Upper lobe of left lung (tissue), 6 donors: ENCODE measurements around the gene FHOD1. TPM values are rescaled to one million over a fixed set of nuclear protein-coding genes. Genes with fewer than 3 reads are reported as not detected.

Experiments used
- ATAC-seq, 2 donors: fragments of 200-7000 bp; cut with Tn5 transposase; one replicate each; pipeline ENCODE4 v1.9.1; 2022; ENCODE audit warnings: mild to moderate bottlenecking in 2 of 2, moderate library complexity in 2 of 2; ENCODE audit not compliant: low FRiP score in 2 of 2
- DNase-seq, 2 donors: peaks; one replicate each; pipeline ENCODE4 v3.0.0-alpha.2; 2019 to 2020
- H3K27ac ChIP-seq, 4 donors: fragments of 200-600 bp; sonication (generic); one replicate each; pipeline ENCODE4 v1.5.1; 2016 to 2019
- H3K27me3 ChIP-seq, 4 donors: fragments of 200-600 bp; sonication (generic); one replicate each; pipeline ENCODE4 v1.5.1; 2017 to 2019
- H3K36me3 ChIP-seq, 4 donors: fragments of 200-600 bp; sonication (generic); one replicate each; pipeline ENCODE4 v1.5.1; 2016 to 2019
- H3K4me1 ChIP-seq, 4 donors: fragments of 200-600 bp; sonication (generic); one replicate each; pipeline ENCODE4 v1.5.1; 2018 to 2019
- H3K4me3 ChIP-seq, 4 donors: fragments of 200-600 bp; sonication (generic); one replicate each; pipeline ENCODE4 v1.5.1; 2017 to 2019; ENCODE audit warnings: mild to moderate bottlenecking in 2 of 4, moderate library complexity in 1 of 4
- H3K9me3 ChIP-seq, 4 donors: fragments of 200-600 bp; sonication (generic); one replicate each; pipeline ENCODE4 v1.5.1; 2018 to 2019
- CTCF ChIP-seq, 6 experiments: fragments of 450-650 bp in 4 of 6; fragments of 200-600 bp in 2 of 6; sonication (generic) in 2 of 6; IDR thresholded peaks; one replicate each; pipeline ENCODE4 v1.5.1; 2016 to 2019; ENCODE audit warnings: antibody characterized with exemption in 6 of 6
- EP300 ChIP-seq, 4 donors: sonication (generic); formaldehyde crosslinking; IDR thresholded peaks; one replicate each; pipeline ENCODE4 v1.5.1; 2017; ENCODE audit warnings: antibody characterized with exemption in 4 of 4, control low read depth in 2 of 4
- POLR2A ChIP-seq, 4 donors: fragments of 450-650 bp; IDR thresholded peaks; one replicate each; pipeline ENCODE4 v1.5.1; 2016 to 2017; ENCODE audit warnings: antibody characterized with exemption in 4 of 4, mild to moderate bottlenecking in 2 of 4
- POLR2AphosphoS5 ChIP-seq, 2 donors: sonication (generic); formaldehyde crosslinking; IDR thresholded peaks; one replicate each; pipeline ENCODE4 v1.5.1; 2017; ENCODE audit warnings: antibody characterized with exemption in 2 of 2
- WGBS, 2 donors: methylation state at CpG; one replicate each; pipeline ENCODE4 v1.1.5; 2017 to 2018; 5-methylcytosine and 5-hydroxymethylcytosine counted together
- small RNA-seq, 4 donors: library from RNA; depleted of rRNA; stranded (forward); fragments of <200 nt; gene quantifications; one replicate each; pipeline ENCODE3, GENCODE V24; 2016
- total RNA-seq, 6 donors: library from RNA; depleted of rRNA in 4 of 6; stranded (reverse); fragments of >200 nt in 4 of 6; gene quantifications; one replicate each; pipeline versions ENCODE4 v1.1.0 to v1.2.1, GENCODE V29; 2016 to 2021
- donor health status: DM: no; HTN: no; CAD: no; lungs with moderate emphysema.
- donor health status: DM: no; HTN: yes; CAD: no; lungs with severe emphysema.

The FHOD1 gene
- total RNA-seq, 6 donors from 2014 or later = 26.0 to 310 (median 91.0) TPM

- Histone ChIP-seq H3K27ac (peak overlapping the region in 1 of 4 donors; percentile 54), H3K27me3 (no peaks in the 10 kb centered on the region), H3K4me1 (peaks cover 45 to 53% (median 47%) of the 10 kb centered on the region in 4 donors), H3K4me3 (no peak overlapping the region), H3K9me3 (no peaks in the 10 kb centered on the region), H3K36me3 (no peaks in the 10 kb centered on the region)
- WGBS, 2 donors = 80 to 82% methylated on average over 2 of the region's 2 CpGs
- TF ChIP-seq POLR2AphosphoS5 (IDR thresholded peaks at IDR 0.05) (no peak), POLR2A (IDR thresholded peaks at IDR 0.05) (no peak)
- no peak for DNase-seq
- ATAC-seq = no peak
Measured at GRCh38 chr16:67181346-67181745, 65.9 kb downstream of the FHOD1 start.

GRCh38 chr16:67180166-67180565, 67.1 kb downstream of the FHOD1 start:
- H3K36me3 ChIP-seq = peaks cover 0 to 6% (median under 1%) of the 10 kb centered on the region in 4 donors
- H3K4me1 ChIP-seq = peaks cover 38 to 45% (median 43%) of the 10 kb centered on the region in 4 donors
- H3K27me3 ChIP-seq = no peaks in the 10 kb centered on the region
- no peak overlapping the region for H3K27ac ChIP-seq
- 95% methylated on average over 16 of the region's 16 CpGs; no CpG with 5 or more reads in 1 of the 2 donors for WGBS, 2 donors
- TF ChIP-seq EP300 (IDR thresholded peaks at IDR 0.05) (no peak), CTCF (IDR thresholded peaks at IDR 0.05) (no peak), POLR2A (IDR thresholded peaks at IDR 0.05) (no peak), POLR2AphosphoS5 (IDR thresholded peaks at IDR 0.05) (no peak)
- H3K9me3 ChIP-seq = no peaks in the 10 kb centered on the region
- ATAC-seq = no peak
- peak in 1 of 2 donors; percentile 77 for DNase-seq
- no peak overlapping the region for H3K4me3 ChIP-seq

- ATAC-seq = no peak
- TF ChIP-seq POLR2A (IDR thresholded peaks at IDR 0.05) = no peak
- no peak for TF ChIP-seq POLR2AphosphoS5 (IDR thresholded peaks at IDR 0.05)
- no peak for TF ChIP-seq EP300 (IDR thresholded peaks at IDR 0.05)
- TF ChIP-seq CTCF (IDR thresholded peaks at IDR 0.05) = no peak
- Histone ChIP-seq H3K9me3 (no peaks in the 10 kb centered on the region), H3K36me3 (peaks cover 0 to 6% (median 1%) of the 10 kb centered on the region in 4 donors), H3K27ac (no peak overlapping the region), H3K4me3 (no peak overlapping the region), H3K27me3 (no peaks in the 10 kb centered on the region), H3K4me1 (peaks cover 38 to 45% (median 43%) of the 10 kb centered on the region in 4 donors)
- no peak for DNase-seq
- WGBS, 2 donors = 90 to 93% methylated on average over 9 to 13 of the region's 13 CpGs
Measured at GRCh38 chr16:67179421-67180080, 67.7 kb downstream of the FHOD1 start.

Small RNA genes lying within 50 kb of the gene (small RNA-seq; reads per million reads assigned to genes)
- 9.1 to 15.5 (median 10.8) reads per million in 4 donors for gene MIR328

Other genes with a start within 250 kb of the FHOD1 start
- gene CBFB, start 218.3 kb downstream of the FHOD1 start, total RNA-seq = 10 to 100 TPM; 31.4 to 73.4 (median 54.1) TPM
- gene PHAF1, start 137.5 kb downstream of the FHOD1 start, total RNA-seq = 10 to 100 TPM; 16.0 to 32.3 (median 21.9) TPM
- gene B3GNT9, start 96.5 kb downstream of the FHOD1 start, total RNA-seq = 10 to 100 TPM in 5 of 6 donors, 1 to 10 TPM in 1; 6.3 to 20.8 (median 17.7) TPM
- gene TRADD, start 87.6 kb downstream of the FHOD1 start, total RNA-seq = 10 to 100 TPM; 29.9 to 49.2 (median 35.6) TPM
- 100 to 1,000 TPM in 1 of 6 donors, 10 to 100 TPM in 5; 24.0 to 114 (median 28.5) TPM for gene FBXL8, start 87.5 kb downstream of the FHOD1 start, total RNA-seq
- gene HSF4, start 82.7 kb downstream of the FHOD1 start, total RNA-seq = 100 to 1,000 TPM in 2 of 6 donors, 10 to 100 TPM in 4; 33.4 to 784 (median 70.1) TPM
- 100 to 1,000 TPM in 1 of 6 donors, 10 to 100 TPM in 5; 36.5 to 135 (median 58.0) TPM for gene NOL3, start 76.9 kb downstream of the FHOD1 start, total RNA-seq
- 100 to 1,000 TPM in 1 of 6 donors, 10 to 100 TPM in 4, 1 to 10 TPM in 1; 9.1 to 147 (median 31.1) TPM for gene MATCAP1, start 63.5 kb downstream of the FHOD1 start, total RNA-seq
- gene EXOC3L1, start 57.3 kb downstream of the FHOD1 start, total RNA-seq = 10 to 100 TPM in 4 of 6 donors, 1 to 10 TPM in 2; 4.6 to 20.8 (median 10.8) TPM
- 100 to 1,000 TPM in 1 of 6 donors, 10 to 100 TPM in 5; 55.7 to 124 (median 85.4) TPM for gene E2F4, start 55.3 kb downstream of the FHOD1 start, total RNA-seq
- 10 to 100 TPM; 17.4 to 26.2 (median 24.4) TPM for gene ELMO3, start 48.4 kb downstream of the FHOD1 start, total RNA-seq
- gene TMEM208, start 20.4 kb downstream of the FHOD1 start, total RNA-seq = 10 to 100 TPM; 21.1 to 50.6 (median 48.5) TPM
- gene SLC9A5, start 1.5 kb upstream of the FHOD1 start, total RNA-seq = 10 to 100 TPM in 1 of 6 donors, 1 to 10 TPM in 4, under 1 TPM in 1; 0.76 to 28.3 (median 4.1) TPM
- gene PLEKHG4, start 32.1 kb upstream of the FHOD1 start, total RNA-seq = 10 to 100 TPM; 13.4 to 39.8 (median 16.5) TPM
- under 1 TPM in 3 of 6 donors, not detected in 3; under 0.01 to 0.31 (median 0.17) TPM for gene KCTD19, start 79.3 kb upstream of the FHOD1 start, total RNA-seq
- 100 to 1,000 TPM in 1 of 6 donors, 10 to 100 TPM in 4, 1 to 10 TPM in 1; 5.9 to 110 (median 22.8) TPM for gene LRRC36, start 79.3 kb upstream of the FHOD1 start, total RNA-seq
- gene TPPP3, start 146.0 kb upstream of the FHOD1 start, total RNA-seq = 100 to 1,000 TPM in 4 of 6 donors, 10 to 100 TPM in 2; 40.0 to 167 (median 112) TPM
- 10 to 100 TPM; 14.7 to 49.2 (median 21.4) TPM for gene ZDHHC1, start 169.0 kb upstream of the FHOD1 start, total RNA-seq
- gene HSD11B2, start 183.6 kb upstream of the FHOD1 start, total RNA-seq = 1 to 10 TPM in 5 of 6 donors, under 1 TPM in 1; 0.78 to 5.0 (median 1.6) TPM
- gene ATP6V0D1, start 233.7 kb upstream of the FHOD1 start, total RNA-seq = 100 to 1,000 TPM in 4 of 6 donors, 10 to 100 TPM in 2; 69.1 to 221 (median 147) TPM
- gene AGRP, start 236.1 kb upstream of the FHOD1 start, total RNA-seq = 1 to 10 TPM in 3 of 6 donors, not detected in 3; 3.5 to 7.6 (median 3.8) TPM